ENCODE measurements around the gene TECR. TPM values are rescaled to one million over a fixed set of nuclear protein-coding genes. Genes with fewer than 3 reads are reported as not detected.

The TECR gene
- total and polyA plus RNA-seq, 2 of the 4 experiments (the other 2 are of a cell fraction): 46.2 to 81.2 TPM

- no peak overlapping the region for H4K91ac ChIP-seq (ENCODE audit: insufficient read depth, low read depth, low read length)
- DNase-seq (no peak), ATAC-seq (ENCODE audit: low read depth) (no peak)
- ChIA-PET CTCF (interaction anchor here (1.2 kb wide), 1 partner anchor 31 kb away, joined by 3 read pairs; no protein-coding TSS in a partner anchor), POLR2A (ENCODE audit: unreplicated experiment) (no interaction called here)
- no peak overlapping the region for H2BK5ac ChIP-seq (ENCODE audit: low read depth, low read length, poor library complexity, severe bottlenecking)
- H3K4me3 ChIP-seq (ENCODE audit: insufficient read depth, low read depth, low read length): no peak overlapping the region
- intact Hi-C loops (cut with micrococcal nuclease): no loop called here
- no peak overlapping the region for H3K56ac ChIP-seq (ENCODE audit: extremely low read depth, insufficient read depth, low read length)
- 69% methylated on average over 3 of the region's 6 CpGs; no CpG with 5 or more reads in 1 of the 2 experiments for WGBS, 2 experiments (ENCODE audit: extremely low coverage in 2 of 2, insufficient read length in 1 of 2)
- peaks cover 5% of the 10 kb centered on the region; the same call in 1 of the 2 replicates for H3K4me1 ChIP-seq (ENCODE audit: control insufficient read depth, insufficient read depth, low read length)
- H3K27ac ChIP-seq (ENCODE audit: insufficient read depth, low read length): no peak overlapping the region
- H3K23ac ChIP-seq (ENCODE audit: low read depth, low read length): no peak overlapping the region
- no peak overlapping the region for H3K4me2 ChIP-seq (ENCODE audit: low read depth, low read length)
- H4K5ac ChIP-seq (ENCODE audit: low read depth, low read length): no peak overlapping the region
- H3K14ac ChIP-seq (replicated peaks; ENCODE audit: low read depth, low read length): no peak overlapping the region
- H3K4ac ChIP-seq (ENCODE audit: low read depth, low read length): no peak overlapping the region
- no peak overlapping the region for H2AFZ ChIP-seq (replicated peaks; ENCODE audit: low read length, poor library complexity)
- no peaks in the 10 kb centered on the region for H3K9me3 ChIP-seq (ENCODE audit: control insufficient read depth, insufficient read depth, low read length)
- no peak overlapping the region for H2AK9ac ChIP-seq (replicated peaks; ENCODE audit: low read depth, low read length, poor library complexity)
- no peaks in the 10 kb centered on the region for H3K27me3 ChIP-seq (ENCODE audit: control insufficient read depth, insufficient read depth, low read length)
- peaks cover 8 to 10% of the 10 kb centered on the region in 2 experiments; a peak in 3 of 4 replicates for H3K79me1 ChIP-seq (ENCODE audit: low read depth in 1 of 2, low read length in 2 of 2)
- peaks cover 5% of the 10 kb centered on the region; the same call in 1 of the 2 replicates for H3K9me1 ChIP-seq (ENCODE audit: insufficient read depth, low read length)
- in situ Hi-C loops (cut with MboI; ENCODE audit: low sequenced_read_pairs): no loop called here
- H3K36me3 ChIP-seq (ENCODE audit: control insufficient read depth, insufficient read depth, low read length): no peaks in the 10 kb centered on the region
- H2BK15ac ChIP-seq (ENCODE audit: low read depth, low read length): no peak overlapping the region
- H4K20me1 ChIP-seq (ENCODE audit: insufficient read depth, low read length): peaks cover 3% of the 10 kb centered on the region; the same call in 1 of the 2 replicates
- H2AK5ac ChIP-seq (ENCODE audit: low read depth, low read length): no peak overlapping the region
- no peak overlapping the region for H2BK120ac ChIP-seq (ENCODE audit: low read depth, low read length)
- H3K18ac ChIP-seq (ENCODE audit: low read depth, low read length): no peak overlapping the region
- BruUV-seq (replicated peaks): no TSS peak
- no peak for TF ChIP-seq RAD21 (IDR thresholded peaks at IDR 0.05; ENCODE audit: low read length)
- TF ChIP-seq MAZ (IDR thresholded peaks at IDR 0.05; ENCODE audit: borderline replicate concordance, low read depth, low read length): no peak
- TF ChIP-seq SMC3 (IDR thresholded peaks at IDR 0.05; ENCODE audit: low read depth, low read length): no peak
- TF ChIP-seq RCOR1 (IDR thresholded peaks at IDR 0.05; ENCODE audit: insufficient replicate concordance, low read length): no peak
- no peak for TF ChIP-seq CHD1 (IDR thresholded peaks at IDR 0.05; ENCODE audit: low read depth, low read length)
- TF ChIP-seq FOS (IDR thresholded peaks at IDR 0.05; ENCODE audit: low read depth, low read length): no peak
- no peak overlapping the region for H3K9ac ChIP-seq (ENCODE audit: low read depth, low read length)
- H2BK20ac ChIP-seq (ENCODE audit: low read depth, low read length): no peak overlapping the region
- no peak overlapping the region for H4K8ac ChIP-seq (ENCODE audit: low read depth in 2 of 2, low read length in 2 of 2)
- dilution Hi-C loops (cut with HindIII; ENCODE audit: low sequenced_read_pairs, unreplicated experiment): no loop called here
Observed at GRCh38 chr19:14525729-14526128, 3.7 kb upstream of the TECR start.

All from IMR-90 (cell line).